NT2/D1 (cell line): Measurements from ENCODE around the gene RFX8.

Source experiments
- SUZ12 ChIP-seq: IDR thresholded peaks from 2 replicates; pipeline ENCODE4 v1.6.1; 2011; ENCODE audit not compliant: insufficient read length, insufficient read depth; ENCODE audit errors: extremely low read depth
- YY1 ChIP-seq: IDR thresholded peaks from 2 replicates; pipeline ENCODE4 v1.6.1; 2011; ENCODE audit not compliant: insufficient read length, insufficient read depth
- ZNF274 ChIP-seq: IDR thresholded peaks from 2 replicates; pipeline ENCODE4 v1.6.1; 2011; ENCODE audit warnings: mild to moderate bottlenecking, low read depth, low read length

DNA sequence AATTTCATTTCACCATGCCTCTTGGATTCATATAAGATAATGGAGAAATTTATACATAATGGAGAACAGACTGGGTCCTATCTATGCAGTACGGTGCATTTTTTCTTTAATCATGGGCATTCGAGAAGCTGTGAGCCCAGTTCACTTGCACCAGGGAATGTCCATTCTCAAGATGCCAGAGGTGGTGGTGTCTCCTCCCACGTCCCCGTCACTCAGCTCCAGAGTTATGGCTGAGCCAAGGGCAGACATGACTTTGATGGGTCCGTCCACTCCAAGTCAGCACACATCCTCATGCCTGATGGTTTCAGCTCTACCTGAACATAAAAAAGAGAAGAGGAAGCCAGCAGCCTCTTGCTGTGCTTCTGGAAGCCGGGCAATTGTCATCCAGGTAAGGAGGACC lies 45.5 kb downstream of the RFX8 start:
- no peak for TF ChIP-seq YY1
- TF ChIP-seq ZNF274, result no peak
- no peak for TF ChIP-seq SUZ12
